H1 (cell line): ENCODE measurements around the gene TYK2. TPM values are rescaled to one million over a fixed set of nuclear protein-coding genes. Genes with fewer than 3 reads are reported as not detected.

Experiments used
- BRCA1 ChIP-seq: IDR thresholded peaks from 2 replicates; pipeline ENCODE4 v1.6.1; 2012; ENCODE audit warnings: low read depth, low read length, improper control_type of control experiment
- polyA plus RNA-seq, 7 experiments: library from polyadenylated mRNA; depleted of rRNA in 3 of 7; stranded (reverse) in 5 of 7; unstranded in 2 of 7; fragments of >200 nt in 5 of 7; fragments of 200-250 nt in 2 of 7; gene quantifications; 1 replicate in 5 of 7; 2 replicates in 1 of 7; 4 replicates in 1 of 7; pipeline versions ENCODE4 v1.2.1 to v1.2.3, GENCODE V29; 2011 to 2013; ENCODE audit warnings: missing spikeins in 2 of 7, mixed read lengths in 2 of 7
- total RNA-seq: library from RNA; stranded (reverse); fragmentation: NEBNext Ultra II Directional; extraction: Animal tissue kit (Norgen Biotek cat#: 25700); gene quantifications from 2 replicates; pipeline ENCODE4 v1.2.1, GENCODE V29; 2021

TYK2 gene
- total and polyA plus RNA-seq, 2 of the 8 experiments (the other 6 are each of a cell fraction or from before 2014, with no cell fraction given) = 32.1 to 40.8 TPM

DNA sequence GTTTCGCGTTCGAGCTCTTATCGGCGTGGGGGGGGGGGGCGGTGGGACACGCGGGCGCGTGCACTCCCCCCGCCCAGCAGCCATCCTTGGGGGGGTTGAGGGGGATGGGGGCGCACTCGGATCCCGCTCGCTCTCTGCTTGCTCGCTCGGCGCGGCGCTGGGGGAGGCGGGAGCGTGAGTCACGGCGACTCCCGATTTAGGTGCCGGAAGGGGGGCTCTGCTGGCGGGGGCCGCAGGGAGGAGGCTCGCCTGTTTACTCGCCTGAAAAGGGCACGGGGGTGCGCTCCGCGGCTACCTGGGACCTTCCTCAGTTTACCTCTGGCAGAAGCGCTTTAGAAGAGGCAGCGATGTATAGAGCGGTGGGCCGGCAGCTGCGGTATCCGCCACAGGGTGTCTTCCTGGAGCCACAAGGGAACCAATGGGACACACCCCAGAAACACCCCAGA lies 38.9 kb upstream of the TYK2 start (continued):
- TF ChIP-seq BRCA1 = no peak
